OCI-LY7 (cell line): ENCODE measurements around the gene NBEAL2. TPM values are rescaled to one million over a fixed set of nuclear protein-coding genes. Genes with fewer than 3 reads are reported as not detected.

Source experiments
- BruUV-seq: library from RNA; stranded (reverse); fragments of 400-500 nt; replicated peaks from 2 replicates; lab custom pipeline; 2021; lab: Mats Ljungman, UMichigan
- CTCF ChIA-PET: fragments of 300-600 bp; sonication (Branson Sonifier 250); formaldehyde crosslinking; loops from one replicate; lab custom pipeline; 2022; ENCODE audit warnings: antibody characterized with exemption; ENCODE audit not compliant: unreplicated experiment; lab: Charles Lee
- POLR2A ChIA-PET: fragments of 300-600 bp; sonication (Branson Sonifier 250); formaldehyde crosslinking; loops from one replicate; lab custom pipeline; 2022; ENCODE audit warnings: antibody characterized with exemption; lab: Charles Lee
- DNase-seq: peaks from one replicate; pipeline ENCODE4 v3.0.0-alpha.2; 2015; ENCODE audit warnings: low spot score
- H2AFZ ChIP-seq: fragments of 200-600 bp; sonication (generic), shearing (Covaris generic); 2 replicates; pipeline ENCODE4 v1.6.1; 2014; ENCODE audit warnings: mild to moderate bottlenecking, antibody characterized with exemption, low read length, moderate library complexity
- H3K27ac ChIP-seq: fragments of 200-600 bp; sonication (generic); 2 replicates; pipeline ENCODE4 v1.5.1; 2014; ENCODE audit warnings: mixed run types, low read depth, mild to moderate bottlenecking, moderate library complexity, low read length, inconsistent platforms; ENCODE audit not compliant: poor library complexity, severe bottlenecking
- H3K36me3 ChIP-seq: fragments of 200-600 bp; sonication (generic); 2 replicates; pipeline ENCODE4 v1.6.1; 2014; ENCODE audit warnings: mild to moderate bottlenecking, antibody characterized with exemption, low read length, moderate library complexity, mixed read lengths; ENCODE audit not compliant: insufficient read depth
- H3K4me1 ChIP-seq: fragments of 200-600 bp; sonication (generic); 2 replicates; pipeline ENCODE4 v1.5.1; 2014; ENCODE audit warnings: mild to moderate bottlenecking, low read length; ENCODE audit not compliant: insufficient read depth, poor library complexity, severe bottlenecking
- H3K4me2 ChIP-seq: fragments of 200-600 bp; sonication (generic); 2 replicates; pipeline ENCODE4 v1.6.1; 2014; ENCODE audit warnings: mild to moderate bottlenecking, low read length
- H3K4me3 ChIP-seq: fragments of 200-600 bp; sonication (generic); 2 replicates; pipeline ENCODE4 v1.5.1; 2014; ENCODE audit warnings: mild to moderate bottlenecking, low read depth, low read length; ENCODE audit not compliant: poor library complexity, severe bottlenecking
- H3K79me2 ChIP-seq: fragments of 200-600 bp; sonication (generic); 2 replicates; pipeline ENCODE4 v1.6.1; 2016; ENCODE audit warnings: low read depth, mild to moderate bottlenecking, low read length, moderate library complexity, mixed read lengths; ENCODE audit not compliant: insufficient read depth
- H3K9me2 ChIP-seq: fragments of 200-600 bp; sonication (generic); 2 replicates; pipeline ENCODE4 v1.6.1; 2016; ENCODE audit warnings: mild to moderate bottlenecking, low read length, mixed read lengths; ENCODE audit not compliant: insufficient read depth
- H3K9me3 ChIP-seq: fragments of 200-600 bp; sonication (generic); 2 replicates; pipeline ENCODE4 v1.6.1; 2014; ENCODE audit warnings: mild to moderate bottlenecking, mixed run types, low read length, mixed read lengths
- H4K20me1 ChIP-seq: fragments of 200-600 bp; sonication (generic); 2 replicates; pipeline ENCODE4 v1.6.1; 2014; ENCODE audit warnings: mild to moderate bottlenecking, antibody characterized with exemption, low read length, moderate library complexity, mixed read lengths; ENCODE audit not compliant: insufficient read depth
- EZH2phosphoT487 ChIP-seq: fragments of 200-600 bp; sonication (generic); IDR thresholded peaks from 2 replicates; pipeline ENCODE4 v1.6.1; 2018; ENCODE audit warnings: low read depth, borderline replicate concordance, mild to moderate bottlenecking, mixed run types, antibody characterized with exemption, low read length, moderate library complexity, mixed read lengths
- intact Hi-C: fragments of 100-400 bp; cut with micrococcal nuclease; formaldehyde crosslinking; loops from one replicate; pipeline ENCODE4 v1.10.0; 2022; ENCODE audit not compliant: unreplicated experiment
- total RNA-seq, 2 experiments: library from RNA; depleted of rRNA in 1 of 2; stranded (reverse); fragments of >200 nt in 1 of 2; shearing (Covaris generic) in 1 of 2; gene quantifications; 2 replicates each; pipeline ENCODE4 v1.2.3, GENCODE V29; 2014 to 2022
- TF ChIP-seq, protein P1 (sequence below): fragments of 200-600 bp; sonication (generic); conservative IDR thresholded peaks from 2 replicates; pipeline ENCODE4 v1.5.1; 2014; ENCODE audit warnings: mild to moderate bottlenecking, antibody characterized with exemption, low read length, moderate library complexity, mixed read lengths

NBEAL2 gene
- total RNA-seq, 2 experiments from 2014 or later, result 74.9 to 149 TPM

DNA sequence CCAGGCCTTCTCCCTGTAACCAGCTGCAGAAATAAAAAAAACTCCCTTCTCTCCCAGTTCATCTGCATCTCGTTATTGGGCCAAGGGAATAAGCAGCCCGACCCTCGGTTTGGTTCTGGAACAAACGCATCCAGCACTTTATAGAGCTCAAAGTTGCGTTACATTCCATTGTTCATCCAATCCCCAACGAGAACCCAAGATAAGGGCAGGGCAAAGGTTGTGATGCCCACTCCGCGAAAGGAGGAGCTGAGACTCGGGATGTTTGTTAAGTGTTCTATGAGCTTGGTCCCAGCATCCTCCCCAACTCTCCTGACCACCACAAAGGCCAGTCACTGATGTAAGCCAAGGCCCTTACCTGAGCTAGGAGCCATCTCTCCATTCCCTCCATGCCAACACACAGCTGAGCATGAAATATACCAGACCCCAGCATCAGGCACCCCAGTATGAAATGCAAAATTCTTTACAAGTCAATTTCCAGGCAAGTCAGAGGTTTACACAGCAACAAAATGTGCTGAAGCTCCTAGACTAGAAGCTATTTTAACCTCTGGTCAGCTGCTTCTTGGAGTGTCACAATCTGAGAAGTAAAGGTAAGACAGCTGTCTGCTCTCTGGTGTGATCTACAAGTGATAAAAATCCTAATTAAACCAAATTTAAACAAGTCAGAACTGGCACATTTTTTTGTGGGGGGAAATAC is 20.9 kb upstream of the NBEAL2 start:
- intact Hi-C loops, result no loop called here
- Histone ChIP-seq H2AFZ (no peak overlapping the region), H3K79me2 (peaks cover 98% of the 10 kb centered on the region), H3K4me1 (peaks cover 92% of the 10 kb centered on the region), H3K9me2 (no peaks in the 10 kb centered on the region), H3K36me3 (peaks cover 79% of the 10 kb centered on the region), H4K20me1 (peaks cover 53% of the 10 kb centered on the region), H3K27ac (peak overlapping the region; percentile 23), H3K4me3 (no peak overlapping the region), H3K4me2 (no peak overlapping the region), H3K9me3 (0 out of 2 replicates have a peak, but pooled peaks cover 6% of the 10 kb centered on the region)
- TF ChIP-seq EZH2phosphoT487, result no peak
- TF ChIP-seq, protein P1, sequence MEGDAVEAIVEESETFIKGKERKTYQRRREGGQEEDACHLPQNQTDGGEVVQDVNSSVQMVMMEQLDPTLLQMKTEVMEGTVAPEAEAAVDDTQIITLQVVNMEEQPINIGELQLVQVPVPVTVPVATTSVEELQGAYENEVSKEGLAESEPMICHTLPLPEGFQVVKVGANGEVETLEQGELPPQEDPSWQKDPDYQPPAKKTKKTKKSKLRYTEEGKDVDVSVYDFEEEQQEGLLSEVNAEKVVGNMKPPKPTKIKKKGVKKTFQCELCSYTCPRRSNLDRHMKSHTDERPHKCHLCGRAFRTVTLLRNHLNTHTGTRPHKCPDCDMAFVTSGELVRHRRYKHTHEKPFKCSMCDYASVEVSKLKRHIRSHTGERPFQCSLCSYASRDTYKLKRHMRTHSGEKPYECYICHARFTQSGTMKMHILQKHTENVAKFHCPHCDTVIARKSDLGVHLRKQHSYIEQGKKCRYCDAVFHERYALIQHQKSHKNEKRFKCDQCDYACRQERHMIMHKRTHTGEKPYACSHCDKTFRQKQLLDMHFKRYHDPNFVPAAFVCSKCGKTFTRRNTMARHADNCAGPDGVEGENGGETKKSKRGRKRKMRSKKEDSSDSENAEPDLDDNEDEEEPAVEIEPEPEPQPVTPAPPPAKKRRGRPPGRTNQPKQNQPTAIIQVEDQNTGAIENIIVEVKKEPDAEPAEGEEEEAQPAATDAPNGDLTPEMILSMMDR, result no peak
- ChIA-PET POLR2A (interaction anchor here (0.7 to 4.6 kb wide), 9 partner anchors 7 to 31 kb away, joined by 3 to 26 read pairs (median 3); partner anchors contain the start of gene NBEAL2), CTCF (no interaction called here)
- DNase-seq, result no peak
- BruUV-seq, result no TSS peak

DNA sequence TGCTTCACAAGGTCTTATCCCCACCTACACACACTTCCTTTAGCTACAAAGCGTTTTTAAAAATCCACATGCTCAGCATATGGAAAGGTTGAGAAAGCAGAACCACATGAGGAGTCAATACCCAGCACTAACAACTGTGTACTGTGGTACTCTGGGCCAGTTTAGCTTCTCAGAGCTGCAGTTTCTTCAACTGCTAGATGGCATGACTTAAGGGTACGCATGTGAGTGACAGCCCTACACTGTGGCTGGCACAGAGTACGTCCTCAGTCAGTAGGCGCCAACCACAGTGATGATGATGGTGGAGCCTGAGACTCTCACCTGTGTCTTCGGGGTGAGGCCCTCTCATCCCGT is 20.3 kb upstream of the NBEAL2 start:
- H3K9me3 ChIP-seq, result 0 out of 2 replicates have a peak, but pooled peaks cover 6% of the 10 kb centered on the region
- intact Hi-C loops, result no loop called here
- ChIA-PET CTCF (interaction anchor here (0.8 kb wide), 1 partner anchor 16 kb away, joined by 4 read pairs; no protein-coding TSS in a partner anchor), POLR2A (interaction anchor here (0.7 to 4.6 kb wide), 7 partner anchors 10 to 31 kb away, joined by 3 to 26 read pairs (median 3); partner anchors contain the start of gene NBEAL2)
- H3K27ac ChIP-seq, result peak overlapping the region; percentile 23
- H3K4me3 ChIP-seq, result no peak overlapping the region
- peaks cover 48% of the 10 kb centered on the region for H4K20me1 ChIP-seq
- no peak overlapping the region for H2AFZ ChIP-seq
- peaks cover 76% of the 10 kb centered on the region for H3K36me3 ChIP-seq
- no peak for DNase-seq
- no TSS peak for BruUV-seq
- TF ChIP-seq, protein P1, result no peak
- TF ChIP-seq EZH2phosphoT487, result no peak
- peaks cover 92% of the 10 kb centered on the region for H3K79me2 ChIP-seq
- H3K4me2 ChIP-seq, result no peak overlapping the region
- no peaks in the 10 kb centered on the region for H3K9me2 ChIP-seq
- H3K4me1 ChIP-seq, result peaks cover 86% of the 10 kb centered on the region
